C4-2B (cell line): ENCODE data around the gene TEX12.

ENCODE experiments used
- ZFX ChIP-seq: fragments of 450-650 bp; IDR thresholded peaks from 2 replicates; pipeline ENCODE4 v1.6.1; 2017
- TF ChIP-seq, protein P1 (sequence below): fragments of 450-650 bp; conservative IDR thresholded peaks from 2 replicates; pipeline ENCODE4 v1.5.1; 2017; ENCODE audit warnings: mild to moderate bottlenecking

DNA sequence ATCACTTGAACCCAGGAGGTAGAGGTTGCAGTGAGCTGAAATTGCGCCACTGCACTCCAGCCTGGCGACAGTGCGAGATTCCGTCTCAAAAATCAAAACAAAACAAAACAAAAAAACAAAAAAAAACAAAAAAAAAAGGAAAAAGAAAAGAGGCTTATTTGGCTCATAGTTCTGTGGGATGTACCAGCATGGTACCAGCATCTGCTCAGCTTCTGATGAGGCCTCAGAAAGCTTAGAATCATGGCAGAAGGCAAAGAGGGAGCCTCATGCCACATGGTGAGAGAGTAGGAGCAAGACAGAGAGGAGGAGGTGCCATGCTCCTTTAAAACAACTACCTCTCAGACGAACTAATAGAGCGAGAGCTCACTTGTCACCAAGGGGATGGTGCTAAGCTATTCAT lies 48.4 kb downstream of the TEX12 start:
- TF ChIP-seq, protein P1, sequence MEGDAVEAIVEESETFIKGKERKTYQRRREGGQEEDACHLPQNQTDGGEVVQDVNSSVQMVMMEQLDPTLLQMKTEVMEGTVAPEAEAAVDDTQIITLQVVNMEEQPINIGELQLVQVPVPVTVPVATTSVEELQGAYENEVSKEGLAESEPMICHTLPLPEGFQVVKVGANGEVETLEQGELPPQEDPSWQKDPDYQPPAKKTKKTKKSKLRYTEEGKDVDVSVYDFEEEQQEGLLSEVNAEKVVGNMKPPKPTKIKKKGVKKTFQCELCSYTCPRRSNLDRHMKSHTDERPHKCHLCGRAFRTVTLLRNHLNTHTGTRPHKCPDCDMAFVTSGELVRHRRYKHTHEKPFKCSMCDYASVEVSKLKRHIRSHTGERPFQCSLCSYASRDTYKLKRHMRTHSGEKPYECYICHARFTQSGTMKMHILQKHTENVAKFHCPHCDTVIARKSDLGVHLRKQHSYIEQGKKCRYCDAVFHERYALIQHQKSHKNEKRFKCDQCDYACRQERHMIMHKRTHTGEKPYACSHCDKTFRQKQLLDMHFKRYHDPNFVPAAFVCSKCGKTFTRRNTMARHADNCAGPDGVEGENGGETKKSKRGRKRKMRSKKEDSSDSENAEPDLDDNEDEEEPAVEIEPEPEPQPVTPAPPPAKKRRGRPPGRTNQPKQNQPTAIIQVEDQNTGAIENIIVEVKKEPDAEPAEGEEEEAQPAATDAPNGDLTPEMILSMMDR = no peak
- TF ChIP-seq ZFX = no peak
